ENCODE data around the gene KLHL22. TPM values are rescaled to one million over a fixed set of nuclear protein-coding genes. Genes with fewer than 3 reads are reported as not detected.

KLHL22 gene
- total and polyA plus RNA-seq, 7 donors = 8.4 to 24.3 (median 14.6) TPM

DNA sequence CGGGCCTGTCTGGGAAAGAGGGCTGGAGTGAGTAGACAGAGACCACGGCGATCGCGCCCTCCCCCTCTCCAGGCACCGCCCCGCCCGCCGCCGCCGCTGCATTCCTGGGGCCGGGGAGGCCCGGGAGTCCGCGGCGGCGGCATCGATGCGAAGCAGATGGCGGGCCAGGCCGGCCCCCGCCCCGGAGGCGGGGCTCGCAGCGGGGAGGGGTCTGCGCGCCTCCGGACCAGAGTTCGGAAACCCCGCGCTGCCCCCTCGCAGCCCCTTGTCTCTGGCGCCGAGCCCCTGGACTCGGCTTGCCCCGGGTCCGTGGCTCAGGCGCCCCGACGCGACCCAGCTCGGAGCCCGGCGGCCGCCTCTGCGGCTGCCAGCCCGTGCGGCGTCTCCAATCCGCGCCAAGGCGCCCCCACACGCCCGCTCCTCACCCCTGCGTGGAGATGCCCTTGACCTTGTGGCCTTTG is 59.3 kb downstream of the KLHL22 start:
- intact Hi-C loops (cut with DNase I) = no loop called here
- 1 to 2% (median 1%) methylated on average over 28 to 56 of the region's 56 CpGs for WGBS, 3 donors
- DNase-seq (peak in 1 of 2 donors; percentile 55), ATAC-seq (peak in 1 of 4 donors; percentile 7)
- Histone ChIP-seq H3K4me1 (peaks cover 5% of the 10 kb centered on the region), H3K36me3 (ENCODE audit: insufficient read depth in 1 of 2, low read depth in 1 of 2) (no peaks in the 10 kb centered on the region), H3K27me3 (ENCODE audit: insufficient read depth in 3 of 3, low read length in 2 of 3) (peaks cover 0 to 36% (median 21%) of the 10 kb centered on the region in 3 donors), H3K27ac (no peak overlapping the region), H3K4me3 (peak overlapping the region; percentile 69), H3K9me3 (no peaks in the 10 kb centered on the region)
- TF ChIP-seq, protein P1, sequence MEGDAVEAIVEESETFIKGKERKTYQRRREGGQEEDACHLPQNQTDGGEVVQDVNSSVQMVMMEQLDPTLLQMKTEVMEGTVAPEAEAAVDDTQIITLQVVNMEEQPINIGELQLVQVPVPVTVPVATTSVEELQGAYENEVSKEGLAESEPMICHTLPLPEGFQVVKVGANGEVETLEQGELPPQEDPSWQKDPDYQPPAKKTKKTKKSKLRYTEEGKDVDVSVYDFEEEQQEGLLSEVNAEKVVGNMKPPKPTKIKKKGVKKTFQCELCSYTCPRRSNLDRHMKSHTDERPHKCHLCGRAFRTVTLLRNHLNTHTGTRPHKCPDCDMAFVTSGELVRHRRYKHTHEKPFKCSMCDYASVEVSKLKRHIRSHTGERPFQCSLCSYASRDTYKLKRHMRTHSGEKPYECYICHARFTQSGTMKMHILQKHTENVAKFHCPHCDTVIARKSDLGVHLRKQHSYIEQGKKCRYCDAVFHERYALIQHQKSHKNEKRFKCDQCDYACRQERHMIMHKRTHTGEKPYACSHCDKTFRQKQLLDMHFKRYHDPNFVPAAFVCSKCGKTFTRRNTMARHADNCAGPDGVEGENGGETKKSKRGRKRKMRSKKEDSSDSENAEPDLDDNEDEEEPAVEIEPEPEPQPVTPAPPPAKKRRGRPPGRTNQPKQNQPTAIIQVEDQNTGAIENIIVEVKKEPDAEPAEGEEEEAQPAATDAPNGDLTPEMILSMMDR (IDR thresholded peaks at IDR 0.05) = no peak

DNA sequence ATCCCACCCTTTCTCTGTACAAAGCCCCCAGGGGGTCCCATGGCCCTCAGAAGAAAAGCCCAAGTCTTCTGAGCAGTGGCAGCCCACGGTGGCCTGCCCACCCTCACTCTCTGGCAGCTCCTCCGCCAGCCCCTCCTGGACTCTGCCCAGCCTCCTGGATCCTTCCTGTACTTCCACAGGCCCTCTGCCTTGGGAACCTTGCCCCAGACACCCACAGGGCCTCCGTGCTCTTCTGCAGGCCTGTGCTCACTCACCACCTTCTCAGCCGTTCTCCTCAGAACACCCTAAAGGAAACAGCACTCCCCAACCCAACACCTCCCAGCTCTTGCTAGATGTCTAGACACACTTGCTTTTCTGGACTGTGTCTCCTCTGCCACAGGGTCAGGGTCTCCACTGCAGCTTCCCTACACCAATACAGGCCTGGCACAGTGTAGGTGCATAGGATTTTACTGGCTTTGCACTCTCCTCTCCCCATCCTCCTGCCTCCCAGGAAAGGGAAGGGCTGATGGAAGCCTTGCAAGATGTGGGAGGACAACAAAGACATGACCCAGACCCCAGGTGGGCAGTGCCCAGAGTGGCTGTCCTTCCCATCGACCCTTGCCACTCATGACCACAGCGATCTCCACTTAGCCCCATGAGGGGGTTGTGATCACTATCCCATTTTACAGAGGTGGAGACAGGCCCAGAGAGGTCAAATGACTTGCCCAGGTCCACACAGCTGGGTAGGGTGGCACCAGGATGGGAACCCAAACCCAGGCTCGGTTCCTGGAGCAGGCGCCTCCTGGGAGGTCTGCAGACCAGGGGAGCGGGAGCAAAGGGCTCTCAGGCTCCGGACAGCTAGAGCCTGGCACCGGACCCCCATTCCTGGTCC is 59.9 kb downstream of the KLHL22 start:
- DNase-seq (peak in 1 of 2 donors; percentile 32), ATAC-seq (no peak)
- TF ChIP-seq, protein P1 (IDR thresholded peaks at IDR 0.05) = no peak
- Histone ChIP-seq H3K27me3 (ENCODE audit: insufficient read depth in 3 of 3, low read length in 2 of 3) (peaks cover 0 to 36% (median 21%) of the 10 kb centered on the region in 3 donors), H3K4me1 (peaks cover 6% of the 10 kb centered on the region), H3K36me3 (ENCODE audit: insufficient read depth in 1 of 2, low read depth in 1 of 2) (no peaks in the 10 kb centered on the region), H3K9me3 (no peaks in the 10 kb centered on the region), H3K4me3 (peak overlapping the region; percentile 69), H3K27ac (no peak overlapping the region)
- intact Hi-C loops (cut with DNase I) = no loop called here
- 63 to 66% (median 64%) methylated on average over 11 of the region's 11 CpGs for WGBS, 3 donors

DNA sequence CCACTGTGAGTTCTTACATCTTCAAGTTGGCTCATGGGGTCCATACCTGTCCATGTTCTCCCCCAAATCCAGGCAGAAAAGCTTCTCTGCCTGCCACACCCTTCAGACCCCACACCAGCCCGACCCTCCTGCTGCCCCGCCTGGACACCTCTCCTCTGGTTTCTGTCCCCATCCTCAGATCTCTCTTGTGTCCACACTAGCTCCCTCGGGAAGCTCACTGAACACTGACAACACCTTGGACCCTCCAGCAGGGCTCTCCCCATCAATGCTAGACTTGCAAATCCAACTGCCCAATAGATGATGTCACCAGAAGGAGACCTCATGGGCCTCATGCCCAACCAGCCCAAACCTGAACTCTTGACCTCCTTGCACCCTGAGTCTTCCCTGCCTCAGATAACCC is 60.8 kb downstream of the KLHL22 start:
- 93 to 98% (median 94%) methylated on average over 3 of the region's 3 CpGs for WGBS, 3 donors
- H3K9me3 ChIP-seq = no peaks in the 10 kb centered on the region
- H3K27ac ChIP-seq = no peak overlapping the region
- H3K27me3 ChIP-seq (ENCODE audit: insufficient read depth in 3 of 3, low read length in 2 of 3) = peaks cover 0 to 41% (median 21%) of the 10 kb centered on the region in 3 donors
- H3K36me3 ChIP-seq (ENCODE audit: insufficient read depth in 1 of 2, low read depth in 1 of 2) = no peaks in the 10 kb centered on the region
- TF ChIP-seq, protein P1 (IDR thresholded peaks at IDR 0.05) = no peak
- peaks cover 9% of the 10 kb centered on the region for H3K4me1 ChIP-seq
- ATAC-seq = no peak
- DNase-seq = peak in 1 of 2 donors; percentile 32
- H3K4me3 ChIP-seq = no peak overlapping the region
- intact Hi-C loops (cut with DNase I) = no loop called here

DNA sequence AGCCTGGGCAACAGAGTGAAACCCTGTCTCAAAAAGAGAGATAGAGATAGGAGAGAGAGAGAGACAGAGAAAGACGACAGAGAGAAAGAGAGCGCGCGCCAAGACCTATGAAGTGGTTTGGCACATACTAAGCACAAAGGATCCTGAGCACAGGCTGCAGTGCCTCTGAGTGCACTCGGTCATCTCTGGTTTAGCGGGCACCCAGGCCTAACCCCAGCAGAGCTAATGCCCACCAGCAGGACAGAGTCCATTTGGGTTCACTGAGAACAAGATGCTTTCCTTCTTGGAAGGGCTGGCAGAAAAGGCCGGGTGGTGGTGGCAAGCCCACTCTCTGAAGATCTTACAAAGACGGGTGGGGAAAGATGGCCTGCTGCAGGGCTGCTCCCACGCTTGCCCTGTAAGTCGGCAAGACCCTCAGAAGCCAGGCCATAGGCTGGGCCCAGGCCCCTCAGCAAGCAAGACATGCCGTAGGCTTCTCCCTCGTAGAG is 61.3 kb downstream of the KLHL22 start:
- TF ChIP-seq, protein P1 (IDR thresholded peaks at IDR 0.05) = no peak
- no peak overlapping the region for H3K4me3 ChIP-seq
- H3K36me3 ChIP-seq (ENCODE audit: insufficient read depth in 1 of 2, low read depth in 1 of 2) = no peaks in the 10 kb centered on the region
- 95 to 98% (median 97%) methylated on average over 12 of the region's 12 CpGs for WGBS, 3 donors
- DNase-seq (peak in 1 of 2 donors; percentile 43), ATAC-seq (no peak)
- H3K9me3 ChIP-seq = no peaks in the 10 kb centered on the region
- peaks cover 0 to 41% (median 21%) of the 10 kb centered on the region in 3 donors for H3K27me3 ChIP-seq (ENCODE audit: insufficient read depth in 3 of 3, low read length in 2 of 3)
- intact Hi-C loops (cut with DNase I) = no loop called here
- H3K4me1 ChIP-seq = peaks cover 9% of the 10 kb centered on the region
- no peak overlapping the region for H3K27ac ChIP-seq

Data from psoas muscle (tissue), 8 donors.